Gastroesophageal sphincter (tissue), 4 donors: ENCODE measurements around the gene S100A13. TPM values are rescaled to one million over a fixed set of nuclear protein-coding genes. Genes with fewer than 3 reads are reported as not detected.

Source experiments
- ATAC-seq: fragments of 150-250 bp; one replicate; pipeline ENCODE4 v1.9.1; 2016; ENCODE audit warnings: mild to moderate bottlenecking, moderate library complexity
- H3K27ac ChIP-seq, 4 donors: fragments of 200-600 bp; sonication (generic) in 3 of 4; 1 replicate in 3 of 4; 2 replicates in 1 of 4; pipeline ENCODE4 v1.5.1; 2016 to 2019
- H3K27me3 ChIP-seq: fragments of 200-600 bp; sonication (generic); one replicate; pipeline ENCODE4 v1.5.1; 2019
- H3K36me3 ChIP-seq, 2 donors: fragments of 200-600 bp; sonication (generic); one replicate each; pipeline ENCODE4 v1.5.1; 2019; ENCODE audit warnings: control low read depth in 1 of 2
- H3K4me1 ChIP-seq, 3 donors: fragments of 200-600 bp; sonication (generic); 1 replicate in 2 of 3; 2 replicates in 1 of 3; pipeline ENCODE4 v1.5.1; 2016 to 2019; ENCODE audit warnings: control low read depth in 2 of 3
- H3K4me3 ChIP-seq, 2 donors: fragments of 200-600 bp; sonication (generic); one replicate each; pipeline ENCODE4 v1.5.1; 2019; ENCODE audit warnings: mild to moderate bottlenecking in 1 of 2, moderate library complexity in 1 of 2
- H3K9me3 ChIP-seq, 3 donors: fragments of 200-600 bp; sonication (generic); one replicate each; pipeline ENCODE4 v1.5.1; 2017 to 2019; ENCODE audit warnings: control low read depth in 2 of 3
- CTCF ChIP-seq, 4 experiments: fragments of 200-600 bp in 2 of 4; fragments of 450-650 bp in 2 of 4; sonication (generic) in 1 of 4; IDR thresholded peaks; one replicate each; pipeline ENCODE4 v1.5.1; 2017 to 2019; ENCODE audit warnings: antibody characterized with exemption in 4 of 4, mild to moderate bottlenecking in 2 of 4, moderate library complexity in 2 of 4
- EP300 ChIP-seq: sonication (generic); formaldehyde crosslinking; IDR thresholded peaks from one replicate; pipeline ENCODE4 v1.6.1; 2017; ENCODE audit warnings: antibody characterized with exemption, mild to moderate bottlenecking
- POLR2A ChIP-seq, 2 donors: fragments of 450-650 bp; IDR thresholded peaks; one replicate each; pipeline ENCODE4 v1.6.1; 2017; ENCODE audit warnings: antibody characterized with exemption in 2 of 2, mild to moderate bottlenecking in 2 of 2, moderate library complexity in 1 of 2
- POLR2AphosphoS5 ChIP-seq: sonication (generic); formaldehyde crosslinking; IDR thresholded peaks from one replicate; pipeline ENCODE4 v1.6.1; 2017; ENCODE audit warnings: antibody characterized with exemption
- WGBS, 2 donors: methylation state at CpG; one replicate each; pipeline ENCODE4 v1.1.5; 2018; ENCODE audit warnings: low coverage in 1 of 2; 5-methylcytosine and 5-hydroxymethylcytosine counted together
- total RNA-seq, 4 donors: library from RNA; depleted of rRNA; stranded (reverse); fragments of >200 nt; gene quantifications; one replicate each; pipeline ENCODE4 v1.1.0, GENCODE V29; 2016

The S100A13 gene
- total RNA-seq, 4 donors from 2014 or later = 56.1 to 133 (median 76.3) TPM

GRCh38 chr1:153614189-153614900 is 13.0 kb downstream of the S100A13 start:
- Histone ChIP-seq H3K4me3 (no peak overlapping the region), H3K9me3 (no peaks in the 10 kb centered on the region), H3K27ac (peak overlapping the region in 1 of 4 donors; percentile 12), H3K27me3 (no peaks in the 10 kb centered on the region), H3K4me1 (peaks cover 0 to 48% (median 39%) of the 10 kb centered on the region in 3 donors), H3K36me3 (peaks cover 0 to 14% of the 10 kb centered on the region in 2 donors)
- ATAC-seq = no peak
- WGBS, 2 donors = 52 to 100% methylated on average over 1 to 2 of the region's 2 CpGs
- TF ChIP-seq CTCF (IDR thresholded peaks at IDR 0.05) (no peak), EP300 (no peak), POLR2AphosphoS5 (no peak), POLR2A (IDR thresholded peaks at IDR 0.05) (no peak)

- 50 to 89% methylated on average over 2 to 3 of the region's 5 CpGs for WGBS, 2 donors
- ATAC-seq = no peak
- Histone ChIP-seq H3K27ac (peak overlapping the region; percentile 59 to 90 (median 86)), H3K27me3 (no peaks in the 10 kb centered on the region), H3K36me3 (peaks cover 0 to 5% of the 10 kb centered on the region in 2 donors), H3K4me1 (peaks cover 0 to 57% (median 43%) of the 10 kb centered on the region in 3 donors), H3K4me3 (peak overlapping the region in 1 of 2 donors; percentile 70), H3K9me3 (no peaks in the 10 kb centered on the region)
- no peak for TF ChIP-seq POLR2AphosphoS5
- TF ChIP-seq EP300 = no peak
Observed at GRCh38 chr1:153613406-153613805, 13.9 kb downstream of the S100A13 start.

- TF ChIP-seq POLR2AphosphoS5 = peak; percentile 86
- TF ChIP-seq CTCF (IDR thresholded peaks at IDR 0.05) = no peak
- no peak for TF ChIP-seq EP300
- TF ChIP-seq POLR2A (IDR thresholded peaks at IDR 0.05) = peak; percentile 59 to 72
- H3K9me3 ChIP-seq = no peaks in the 10 kb centered on the region
- H3K4me1 ChIP-seq = peaks cover 0 to 63% (median 41%) of the 10 kb centered on the region in 3 donors
- 26% methylated on average over 5 of the region's 9 CpGs; no CpG with 5 or more reads in 1 of the 2 donors for WGBS, 2 donors
- H3K27me3 ChIP-seq = no peaks in the 10 kb centered on the region
- peaks cover 0 to 4% of the 10 kb centered on the region in 2 donors for H3K36me3 ChIP-seq
- H3K27ac ChIP-seq = peak within 1 kb of the TSS; percentile 59 to 90 (median 86)
- ATAC-seq = peak; percentile 75
- peak within 1 kb of the TSS; percentile 56 to 70 for H3K4me3 ChIP-seq
Observed at GRCh38 chr1:153612755-153613331, 14.5 kb downstream of the S100A13 start, which contains the start of gene S100A16. S100A16 (minus strand) TSS chr1:153613137; CDS start chr1:153608151, 4,986 bp downstream.

- Histone ChIP-seq H3K27me3 (no peaks in the 10 kb centered on the region), H3K4me3 (peak overlapping the region; percentile 56 to 70), H3K9me3 (no peaks in the 10 kb centered on the region), H3K36me3 (peaks cover 0 to 10% of the 10 kb centered on the region in 2 donors), H3K27ac (peak overlapping the region; percentile 59 to 90 (median 86)), H3K4me1 (peaks cover 0 to 69% (median 35%) of the 10 kb centered on the region in 3 donors)
- TF ChIP-seq POLR2AphosphoS5 = no peak
- TF ChIP-seq EP300 = no peak
- no peak for TF ChIP-seq CTCF (IDR thresholded peaks at IDR 0.05)
- no peak for TF ChIP-seq POLR2A (IDR thresholded peaks at IDR 0.05)
- ATAC-seq = no peak
- 13 to 14% methylated on average over 3 to 7 of the region's 11 CpGs for WGBS, 2 donors
Observed at GRCh38 chr1:153612111-153612754, 15.1 kb downstream of the S100A13 start.

- peaks cover 0 to 64% (median 28%) of the 10 kb centered on the region in 3 donors for H3K4me1 ChIP-seq
Observed at GRCh38 chr1:153611356-153611755, 15.9 kb downstream of the S100A13 start.

More at GRCh38 chr1:153611356-153611755, 15.9 kb downstream of the S100A13 start:
- H3K9me3 ChIP-seq = no peaks in the 10 kb centered on the region
- no peak for ATAC-seq
- H3K4me3 ChIP-seq = peak overlapping the region in 1 of 2 donors; percentile 70
- WGBS, 2 donors = 56% methylated on average over 1 of the region's 1 CpG; no CpG with 5 or more reads in 1 of the 2 donors
- peaks cover 0 to 18% of the 10 kb centered on the region in 2 donors for H3K36me3 ChIP-seq
- H3K27me3 ChIP-seq = no peaks in the 10 kb centered on the region
- TF ChIP-seq EP300 (no peak), POLR2AphosphoS5 (no peak), CTCF (IDR thresholded peaks at IDR 0.05) (no peak), POLR2A (IDR thresholded peaks at IDR 0.05) (no peak)
- H3K27ac ChIP-seq = peak overlapping the region in 3 of 4 donors; percentile 86 to 90 (median 86)
